ELR (cell line): ENCODE measurements around the gene SEC14L3.
"Not testable (repeated sequence)": the region's sequence is repeated elsewhere in the genome, so short reads cannot be mapped to it uniquely, and the experiment has no call there.

Experiments used
- DNase-seq: peaks from one replicate; pipeline ENCODE4 v3.0.0-alpha.2; 2015; ENCODE audit warnings: low read depth

SEC14L3 gene

GRCh38 chr22:30486118-30486517, 14.3 kb upstream of the SEC14L3 start:
- no peak for DNase-seq

- peak; percentile 64 for DNase-seq
These were observed 13.7 kb upstream of the SEC14L3 start for GRCh38 chr22:30485362-30485988.

GRCh38 chr22:30483169-30483568, 11.4 kb upstream of the SEC14L3 start:
- no peak for DNase-seq

- peak; percentile 64 for DNase-seq
These were observed 9.9 kb upstream of the SEC14L3 start for GRCh38 chr22:30481711-30482110.

GRCh38 chr22:30479981-30480380, 8.2 kb upstream of the SEC14L3 start:
- DNase-seq, result no peak

GRCh38 chr22:30474683-30475424, 3.0 kb upstream of the SEC14L3 start:
- no peak for DNase-seq

GRCh38 chr22:30474121-30474520, 2.3 kb upstream of the SEC14L3 start:
- DNase-seq, result no peak

- DNase-seq, result no peak
These were observed 1.3 kb upstream of the SEC14L3 start for GRCh38 chr22:30472994-30473720.

GRCh38 chr22:30470655-30471054, 1.2 kb downstream of the SEC14L3 start:
- no peak for DNase-seq

GRCh38 chr22:30469165-30469564, 2.7 kb downstream of the SEC14L3 start:
- no peak for DNase-seq

GRCh38 chr22:30460555-30460954, 11.3 kb downstream of the SEC14L3 start:
- DNase-seq, result not testable (repeated sequence)

- DNase-seq, result no peak
These were observed 11.7 kb downstream of the SEC14L3 start for GRCh38 chr22:30460147-30460546.

- DNase-seq, result peak; percentile 37
These were observed 12.4 kb downstream of the SEC14L3 start for GRCh38 chr22:30459181-30460052.

- DNase-seq, result peak; percentile 18
These were observed 13.8 kb downstream of the SEC14L3 start for GRCh38 chr22:30457981-30458380.

- no peak for DNase-seq
These were observed 16.6 kb downstream of the SEC14L3 start for GRCh38 chr22:30455075-30455840.

GRCh38 chr22:30453731-30454510, 17.9 kb downstream of the SEC14L3 start:
- DNase-seq, result peak; percentile 19

GRCh38 chr22:30452861-30453260, 19.0 kb downstream of the SEC14L3 start:
- no peak for DNase-seq

GRCh38 chr22:30451488-30451887, 20.3 kb downstream of the SEC14L3 start:
- not testable (repeated sequence) for DNase-seq

- DNase-seq, result no peak
These were observed 24.2 kb downstream of the SEC14L3 start for GRCh38 chr22:30447656-30448055.

GRCh38 chr22:30445438-30446145, 26.2 kb downstream of the SEC14L3 start:
- DNase-seq, result peak; percentile 61
